ENCODE data around the gene TLX2.

DNA sequence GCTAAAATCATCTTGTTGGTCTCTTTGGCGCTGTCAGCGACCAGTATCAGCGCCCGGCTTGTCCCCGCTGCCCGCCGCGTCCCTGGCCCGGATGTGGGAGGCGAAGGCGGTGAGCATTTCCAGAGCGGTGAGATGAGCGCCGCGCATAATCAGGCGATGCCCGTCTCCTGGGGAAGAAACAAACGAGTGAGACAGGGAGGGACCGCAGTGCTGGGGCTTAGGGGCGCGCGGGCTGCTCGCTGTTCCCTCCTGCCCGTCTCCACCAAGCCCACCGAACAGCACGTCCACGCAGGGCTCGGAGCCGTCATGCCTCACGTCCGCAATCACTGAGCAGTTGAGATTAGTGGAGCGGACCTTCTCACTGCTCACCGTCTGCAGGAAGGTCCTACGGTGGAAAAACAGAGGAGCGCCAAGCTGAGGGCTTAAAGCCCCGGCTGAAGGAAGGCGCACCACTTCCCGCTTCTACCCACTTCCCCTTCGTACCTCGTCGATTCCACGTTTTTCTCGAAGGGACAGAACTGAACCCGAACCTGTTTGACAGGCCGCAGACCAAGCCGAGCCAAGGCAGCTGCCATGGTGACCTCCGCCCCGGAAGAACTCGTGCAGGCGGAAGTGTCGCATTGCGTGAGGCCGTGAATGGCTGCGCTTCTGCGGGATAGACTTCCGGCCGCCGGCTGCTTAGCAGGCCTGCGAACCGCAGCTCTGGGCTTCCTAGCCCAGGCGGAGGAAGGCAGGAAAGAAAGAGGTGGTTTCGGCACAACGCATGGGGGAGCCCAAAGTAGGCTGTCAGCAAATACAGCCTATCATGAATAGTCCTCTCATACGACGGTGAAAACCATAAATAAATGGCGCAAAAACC, 41.9 kb upstream of the TLX2 start, which contains the start of gene MRPL53:
- TF ChIP-seq, protein P1, sequence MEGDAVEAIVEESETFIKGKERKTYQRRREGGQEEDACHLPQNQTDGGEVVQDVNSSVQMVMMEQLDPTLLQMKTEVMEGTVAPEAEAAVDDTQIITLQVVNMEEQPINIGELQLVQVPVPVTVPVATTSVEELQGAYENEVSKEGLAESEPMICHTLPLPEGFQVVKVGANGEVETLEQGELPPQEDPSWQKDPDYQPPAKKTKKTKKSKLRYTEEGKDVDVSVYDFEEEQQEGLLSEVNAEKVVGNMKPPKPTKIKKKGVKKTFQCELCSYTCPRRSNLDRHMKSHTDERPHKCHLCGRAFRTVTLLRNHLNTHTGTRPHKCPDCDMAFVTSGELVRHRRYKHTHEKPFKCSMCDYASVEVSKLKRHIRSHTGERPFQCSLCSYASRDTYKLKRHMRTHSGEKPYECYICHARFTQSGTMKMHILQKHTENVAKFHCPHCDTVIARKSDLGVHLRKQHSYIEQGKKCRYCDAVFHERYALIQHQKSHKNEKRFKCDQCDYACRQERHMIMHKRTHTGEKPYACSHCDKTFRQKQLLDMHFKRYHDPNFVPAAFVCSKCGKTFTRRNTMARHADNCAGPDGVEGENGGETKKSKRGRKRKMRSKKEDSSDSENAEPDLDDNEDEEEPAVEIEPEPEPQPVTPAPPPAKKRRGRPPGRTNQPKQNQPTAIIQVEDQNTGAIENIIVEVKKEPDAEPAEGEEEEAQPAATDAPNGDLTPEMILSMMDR (IDR thresholded peaks at IDR 0.05; ENCODE audit: insufficient read depth, low read length): no peak
- TF ChIP-seq POLR2AphosphoS5 (IDR thresholded peaks at IDR 0.05; ENCODE audit: low read depth): peak; percentile 100
- TF ChIP-seq, protein P2, sequence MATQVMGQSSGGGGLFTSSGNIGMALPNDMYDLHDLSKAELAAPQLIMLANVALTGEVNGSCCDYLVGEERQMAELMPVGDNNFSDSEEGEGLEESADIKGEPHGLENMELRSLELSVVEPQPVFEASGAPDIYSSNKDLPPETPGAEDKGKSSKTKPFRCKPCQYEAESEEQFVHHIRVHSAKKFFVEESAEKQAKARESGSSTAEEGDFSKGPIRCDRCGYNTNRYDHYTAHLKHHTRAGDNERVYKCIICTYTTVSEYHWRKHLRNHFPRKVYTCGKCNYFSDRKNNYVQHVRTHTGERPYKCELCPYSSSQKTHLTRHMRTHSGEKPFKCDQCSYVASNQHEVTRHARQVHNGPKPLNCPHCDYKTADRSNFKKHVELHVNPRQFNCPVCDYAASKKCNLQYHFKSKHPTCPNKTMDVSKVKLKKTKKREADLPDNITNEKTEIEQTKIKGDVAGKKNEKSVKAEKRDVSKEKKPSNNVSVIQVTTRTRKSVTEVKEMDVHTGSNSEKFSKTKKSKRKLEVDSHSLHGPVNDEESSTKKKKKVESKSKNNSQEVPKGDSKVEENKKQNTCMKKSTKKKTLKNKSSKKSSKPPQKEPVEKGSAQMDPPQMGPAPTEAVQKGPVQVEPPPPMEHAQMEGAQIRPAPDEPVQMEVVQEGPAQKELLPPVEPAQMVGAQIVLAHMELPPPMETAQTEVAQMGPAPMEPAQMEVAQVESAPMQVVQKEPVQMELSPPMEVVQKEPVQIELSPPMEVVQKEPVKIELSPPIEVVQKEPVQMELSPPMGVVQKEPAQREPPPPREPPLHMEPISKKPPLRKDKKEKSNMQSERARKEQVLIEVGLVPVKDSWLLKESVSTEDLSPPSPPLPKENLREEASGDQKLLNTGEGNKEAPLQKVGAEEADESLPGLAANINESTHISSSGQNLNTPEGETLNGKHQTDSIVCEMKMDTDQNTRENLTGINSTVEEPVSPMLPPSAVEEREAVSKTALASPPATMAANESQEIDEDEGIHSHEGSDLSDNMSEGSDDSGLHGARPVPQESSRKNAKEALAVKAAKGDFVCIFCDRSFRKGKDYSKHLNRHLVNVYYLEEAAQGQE (IDR thresholded peaks at IDR 0.05; ENCODE audit: insufficient replicate concordance, low read depth): no peak
- TF ChIP-seq SPI1 (IDR thresholded peaks at IDR 0.05; ENCODE audit: borderline replicate concordance, low read depth): peak; percentile 74; the same call in 1 of the 2 replicates
- TF ChIP-seq GABPA (IDR thresholded peaks at IDR 0.05; ENCODE audit: low read depth): peak; percentile 99

Data from HL-60 (cell line).